C4-2B (cell line): Measurements from ENCODE around the gene GTF2A1L.

Source experiments
- CTCF ChIP-seq: fragments of 450-650 bp; conservative IDR thresholded peaks from 2 replicates; pipeline ENCODE4 v1.5.1; 2017; ENCODE audit warnings: mild to moderate bottlenecking
- ZFX ChIP-seq: fragments of 450-650 bp; IDR thresholded peaks from 2 replicates; pipeline ENCODE4 v1.6.1; 2017

- TF ChIP-seq CTCF (no peak), ZFX (no peak)
Measured at GRCh38 chr2:48586433-48586832, 31.2 kb upstream of the GTF2A1L start.
